Measurements from ENCODE around the gene BARD1.

Gene BARD1

GRCh38 chr2:214750529-214750928 lies 59.0 kb downstream of the BARD1 start:
- no peak overlapping the region for H2BK120ac ChIP-seq (ENCODE audit: low read depth, low read length)
- no peak overlapping the region for H3K9ac ChIP-seq (ENCODE audit: low read length)
- H3K4me2 ChIP-seq (ENCODE audit: low read length, poor library complexity, severe bottlenecking), result no peak overlapping the region
- H3K36me3 ChIP-seq (ENCODE audit: control insufficient read depth in 1 of 2, insufficient read depth in 2 of 2, low read depth in 1 of 2, low read length in 2 of 2), result peaks cover 0 to 4% of the 10 kb centered on the region in 2 experiments
- no peak overlapping the region for H3K23ac ChIP-seq (ENCODE audit: low read length in 2 of 2)
- no peak for DNase-seq
- no peak overlapping the region for H4K91ac ChIP-seq (ENCODE audit: low read length)
- H2AFZ ChIP-seq (ENCODE audit: low read depth, low read length), result no peak overlapping the region
- no peak overlapping the region for H3K4ac ChIP-seq (ENCODE audit: low read depth in 1 of 2, low read length in 2 of 2)
- no peaks in the 10 kb centered on the region for H3K27me3 ChIP-seq (ENCODE audit: control insufficient read depth in 1 of 2, insufficient read depth in 1 of 2, low read length in 2 of 2)
- no peak overlapping the region for H3K4me3 ChIP-seq (ENCODE audit: insufficient read depth in 1 of 2, low read depth in 1 of 2, low read length in 2 of 2)
- H2BK15ac ChIP-seq (ENCODE audit: low read depth, poor library complexity, severe bottlenecking), result no peak overlapping the region
- H3K9me3 ChIP-seq (ENCODE audit: control insufficient read depth, low read length), result no peaks in the 10 kb centered on the region
- 100% methylated on average over 1 of the region's 2 CpGs for WGBS
- no peaks in the 10 kb centered on the region for H3K79me1 ChIP-seq (replicated peaks; ENCODE audit: low read length, poor library complexity, severe bottlenecking)
- no peaks in the 10 kb centered on the region for H3K4me1 ChIP-seq (ENCODE audit: control insufficient read depth, insufficient read depth, low read depth, low read length)
- H4K8ac ChIP-seq (ENCODE audit: low read length), result no peak overlapping the region
- H2BK5ac ChIP-seq (ENCODE audit: low read depth, low read length, poor library complexity, severe bottlenecking), result no peak overlapping the region
- H2AK5ac ChIP-seq (ENCODE audit: low read length, severe bottlenecking), result no peak overlapping the region
- H2BK12ac ChIP-seq (ENCODE audit: low read length in 2 of 2), result no peak overlapping the region
- H3K27ac ChIP-seq (ENCODE audit: low read length, poor library complexity, severe bottlenecking), result no peak overlapping the region
- H3K18ac ChIP-seq (ENCODE audit: low read depth in 1 of 2, low read length in 2 of 2), result no peak overlapping the region
- no peak overlapping the region for H3K14ac ChIP-seq (ENCODE audit: low read length in 2 of 2)

GRCh38 chr2:214747992-214748391 lies 61.5 kb downstream of the BARD1 start:
- Histone ChIP-seq H3K9me3 (ENCODE audit: control insufficient read depth, low read length) (no peaks in the 10 kb centered on the region), H3K36me3 (ENCODE audit: control insufficient read depth in 1 of 2, insufficient read depth in 2 of 2, low read depth in 1 of 2, low read length in 2 of 2) (peaks cover 0 to 5% of the 10 kb centered on the region in 2 experiments), H3K14ac (ENCODE audit: low read length in 2 of 2) (no peak overlapping the region), H2BK12ac (ENCODE audit: low read length in 2 of 2) (no peak overlapping the region), H2AK5ac (ENCODE audit: low read length, severe bottlenecking) (no peak overlapping the region), H3K27ac (ENCODE audit: low read length, poor library complexity, severe bottlenecking) (no peak overlapping the region), H2BK5ac (ENCODE audit: low read depth, low read length, poor library complexity, severe bottlenecking) (no peak overlapping the region), H3K4me2 (ENCODE audit: low read length, poor library complexity, severe bottlenecking) (no peak overlapping the region), H4K8ac (ENCODE audit: low read length) (no peak overlapping the region), H3K18ac (ENCODE audit: low read depth in 1 of 2, low read length in 2 of 2) (no peak overlapping the region), H2BK120ac (ENCODE audit: low read depth, low read length) (no peak overlapping the region), H4K91ac (ENCODE audit: low read length) (no peak overlapping the region), H2AFZ (ENCODE audit: low read depth, low read length) (no peak overlapping the region), H3K4me1 (ENCODE audit: control insufficient read depth, insufficient read depth, low read depth, low read length) (no peaks in the 10 kb centered on the region), H3K4ac (ENCODE audit: low read depth in 1 of 2, low read length in 2 of 2) (no peak overlapping the region), H2BK15ac (ENCODE audit: low read depth, poor library complexity, severe bottlenecking) (no peak overlapping the region), H3K4me3 (ENCODE audit: insufficient read depth in 1 of 2, low read depth in 1 of 2, low read length in 2 of 2) (no peak overlapping the region), H3K27me3 (ENCODE audit: control insufficient read depth in 1 of 2, insufficient read depth in 1 of 2, low read length in 2 of 2) (no peaks in the 10 kb centered on the region), H3K23ac (ENCODE audit: low read length in 2 of 2) (no peak overlapping the region), H3K9ac (ENCODE audit: low read length) (no peak overlapping the region), H3K79me1 (replicated peaks; ENCODE audit: low read length, poor library complexity, severe bottlenecking) (no peaks in the 10 kb centered on the region)
- DNase-seq, result no peak

GRCh38 chr2:214742119-214742518 lies 67.4 kb downstream of the BARD1 start:
- 100% methylated on average over 1 of the region's 1 CpG for whole genome bisulfite sequencing
- H2AK5ac ChIP-seq (ENCODE audit: low read length, severe bottlenecking), result no peak overlapping the region
- DNase-seq, result no peak
- no peak overlapping the region for H3K9ac ChIP-seq (ENCODE audit: low read length)
- no peak overlapping the region for H3K23ac ChIP-seq (ENCODE audit: low read length in 2 of 2)
- H3K4me3 ChIP-seq (ENCODE audit: insufficient read depth in 1 of 2, low read depth in 1 of 2, low read length in 2 of 2), result no peak overlapping the region
- H4K91ac ChIP-seq (ENCODE audit: low read length), result no peak overlapping the region
- no peaks in the 10 kb centered on the region for H3K9me3 ChIP-seq (ENCODE audit: control insufficient read depth, low read length)
- no peak overlapping the region for H2BK120ac ChIP-seq (ENCODE audit: low read depth, low read length)
- H3K27me3 ChIP-seq (ENCODE audit: control insufficient read depth in 1 of 2, insufficient read depth in 1 of 2, low read length in 2 of 2), result no peaks in the 10 kb centered on the region
- no peaks in the 10 kb centered on the region for H3K4me1 ChIP-seq (ENCODE audit: control insufficient read depth, insufficient read depth, low read depth, low read length)
- no peaks in the 10 kb centered on the region for H3K79me1 ChIP-seq (replicated peaks; ENCODE audit: low read length, poor library complexity, severe bottlenecking)
- H2AFZ ChIP-seq (ENCODE audit: low read depth, low read length), result no peak overlapping the region
- H3K18ac ChIP-seq (ENCODE audit: low read depth in 1 of 2, low read length in 2 of 2), result no peak overlapping the region
- H3K4ac ChIP-seq (ENCODE audit: low read depth in 1 of 2, low read length in 2 of 2), result no peak overlapping the region
- no peak overlapping the region for H2BK12ac ChIP-seq (ENCODE audit: low read length in 2 of 2)
- H3K36me3 ChIP-seq (ENCODE audit: control insufficient read depth in 1 of 2, insufficient read depth in 2 of 2, low read depth in 1 of 2, low read length in 2 of 2), result peaks cover 0 to 5% of the 10 kb centered on the region in 2 experiments
- H4K8ac ChIP-seq (ENCODE audit: low read length), result no peak overlapping the region
- no peak overlapping the region for H3K4me2 ChIP-seq (ENCODE audit: low read length, poor library complexity, severe bottlenecking)
- no peak overlapping the region for H3K27ac ChIP-seq (ENCODE audit: low read length, poor library complexity, severe bottlenecking)
- H2BK15ac ChIP-seq (ENCODE audit: low read depth, poor library complexity, severe bottlenecking), result no peak overlapping the region
- no peak overlapping the region for H2BK5ac ChIP-seq (ENCODE audit: low read depth, low read length, poor library complexity, severe bottlenecking)
- H3K14ac ChIP-seq (ENCODE audit: low read length in 2 of 2), result no peak overlapping the region

GRCh38 chr2:214740867-214741395 lies 68.6 kb downstream of the BARD1 start:
- Histone ChIP-seq H2AFZ (ENCODE audit: low read depth, low read length) (no peak overlapping the region), H3K27me3 (ENCODE audit: control insufficient read depth in 1 of 2, insufficient read depth in 1 of 2, low read length in 2 of 2) (no peaks in the 10 kb centered on the region), H3K14ac (ENCODE audit: low read length in 2 of 2) (no peak overlapping the region), H3K4me1 (ENCODE audit: control insufficient read depth, insufficient read depth, low read depth, low read length) (no peaks in the 10 kb centered on the region), H3K9me3 (ENCODE audit: control insufficient read depth, low read length) (no peaks in the 10 kb centered on the region), H3K18ac (ENCODE audit: low read depth in 1 of 2, low read length in 2 of 2) (no peak overlapping the region), H3K36me3 (ENCODE audit: control insufficient read depth in 1 of 2, insufficient read depth in 2 of 2, low read depth in 1 of 2, low read length in 2 of 2) (peaks cover 0 to 5% of the 10 kb centered on the region in 2 experiments), H2BK15ac (ENCODE audit: low read depth, poor library complexity, severe bottlenecking) (no peak overlapping the region), H4K91ac (ENCODE audit: low read length) (no peak overlapping the region), H4K8ac (ENCODE audit: low read length) (no peak overlapping the region), H3K4me3 (ENCODE audit: insufficient read depth in 1 of 2, low read depth in 1 of 2, low read length in 2 of 2) (no peak overlapping the region), H2BK12ac (ENCODE audit: low read length in 2 of 2) (no peak overlapping the region), H3K23ac (ENCODE audit: low read length in 2 of 2) (no peak overlapping the region), H3K79me1 (replicated peaks; ENCODE audit: low read length, poor library complexity, severe bottlenecking) (no peaks in the 10 kb centered on the region), H3K4me2 (ENCODE audit: low read length, poor library complexity, severe bottlenecking) (no peak overlapping the region), H2BK5ac (ENCODE audit: low read depth, low read length, poor library complexity, severe bottlenecking) (no peak overlapping the region), H3K4ac (ENCODE audit: low read depth in 1 of 2, low read length in 2 of 2) (no peak overlapping the region), H2BK120ac (ENCODE audit: low read depth, low read length) (no peak overlapping the region), H3K27ac (ENCODE audit: low read length, poor library complexity, severe bottlenecking) (no peak overlapping the region), H2AK5ac (ENCODE audit: low read length, severe bottlenecking) (no peak overlapping the region), H3K9ac (ENCODE audit: low read length) (no peak overlapping the region)
- no CpG with 5 or more reads among the region's 1 CpG for WGBS
- no peak for DNase-seq

Measured in mesenchymal stem cell (in vitro differentiated cells and primary cell).